ENCODE data around the gene LSAMP.
"Not testable (repeated sequence)": the region's sequence is repeated elsewhere in the genome, so short reads cannot be mapped to it uniquely, and the experiment has no call there.

Gene LSAMP

DNA sequence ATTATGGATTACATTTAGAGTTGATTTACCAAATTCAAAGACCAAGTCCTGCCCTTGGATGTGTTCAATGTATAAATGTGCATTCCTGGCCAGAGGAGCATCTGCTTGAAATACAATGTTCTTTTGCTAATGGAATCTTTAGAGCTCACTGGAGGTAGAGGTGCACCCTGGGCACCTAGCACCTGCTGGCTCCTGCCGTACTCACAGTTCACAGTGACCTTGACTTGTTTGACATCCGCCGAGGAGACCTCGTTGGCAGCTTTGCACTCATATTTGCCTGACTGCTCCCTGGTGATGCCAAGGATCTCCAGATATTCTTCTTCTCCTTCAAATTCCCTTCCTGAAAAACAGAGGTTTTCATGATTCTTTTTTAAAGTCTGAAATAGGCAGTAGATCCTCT lies 593.0 kb downstream of the LSAMP start:
- no peak for DNase-seq (ENCODE audit: low read depth in 1 of 2, low spot score in 1 of 2)

GRCh38 chr3:115851571-115851970 lies 593.7 kb downstream of the LSAMP start:
- no peak for DNase-seq (ENCODE audit: low read depth in 1 of 2, low spot score in 1 of 2)

DNA sequence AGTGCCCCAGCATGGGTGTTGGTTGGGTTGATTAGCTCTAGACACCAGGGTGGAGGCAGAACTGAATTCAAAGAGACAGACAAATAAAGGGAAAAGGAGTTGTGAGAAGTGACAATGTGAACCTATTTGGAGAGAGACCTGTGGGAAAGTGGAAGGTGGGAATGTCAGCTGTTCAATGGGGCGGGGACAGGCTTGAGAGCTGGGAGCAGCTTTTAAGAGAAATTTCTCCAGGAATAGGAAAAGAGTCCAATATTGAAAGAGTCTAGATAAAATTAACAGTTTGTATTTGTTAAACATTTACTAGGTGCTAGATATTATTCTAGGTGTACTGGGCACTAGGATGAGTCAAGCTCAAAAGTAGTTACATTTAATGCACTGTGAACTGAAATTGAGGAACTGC lies 596.6 kb downstream of the LSAMP start:
- no peak for DNase-seq (ENCODE audit: low read depth in 1 of 2, low spot score in 1 of 2)

GRCh38 chr3:115845986-115846385 lies 599.3 kb downstream of the LSAMP start:
- DNase-seq (ENCODE audit: low read depth in 1 of 2, low spot score in 1 of 2) = no peak

DNA sequence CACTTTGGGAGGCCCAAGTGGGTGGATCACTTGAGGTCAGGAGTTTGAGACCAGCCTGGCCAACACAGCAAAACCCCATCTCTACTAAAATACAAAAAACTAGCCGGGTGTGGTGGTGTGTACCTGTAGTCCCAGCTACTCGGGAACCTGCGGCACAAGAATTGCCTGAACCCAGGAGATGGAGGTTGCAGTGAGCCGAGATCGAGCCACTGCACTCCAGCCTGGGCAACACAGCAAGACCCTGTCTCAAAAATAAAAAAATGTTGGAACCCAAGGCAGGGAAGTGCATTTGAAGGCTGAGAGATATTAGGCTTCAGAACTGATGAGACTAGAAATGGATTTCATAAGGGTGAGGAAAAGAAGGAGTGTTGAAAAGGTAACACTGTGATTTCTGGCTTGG lies 600.6 kb downstream of the LSAMP start:
- not testable (repeated sequence) for DNase-seq (ENCODE audit: low read depth in 1 of 2, low spot score in 1 of 2)

GRCh38 chr3:115843206-115843605 lies 602.1 kb downstream of the LSAMP start:
- DNase-seq (ENCODE audit: low read depth in 1 of 2, low spot score in 1 of 2) = no peak

DNA sequence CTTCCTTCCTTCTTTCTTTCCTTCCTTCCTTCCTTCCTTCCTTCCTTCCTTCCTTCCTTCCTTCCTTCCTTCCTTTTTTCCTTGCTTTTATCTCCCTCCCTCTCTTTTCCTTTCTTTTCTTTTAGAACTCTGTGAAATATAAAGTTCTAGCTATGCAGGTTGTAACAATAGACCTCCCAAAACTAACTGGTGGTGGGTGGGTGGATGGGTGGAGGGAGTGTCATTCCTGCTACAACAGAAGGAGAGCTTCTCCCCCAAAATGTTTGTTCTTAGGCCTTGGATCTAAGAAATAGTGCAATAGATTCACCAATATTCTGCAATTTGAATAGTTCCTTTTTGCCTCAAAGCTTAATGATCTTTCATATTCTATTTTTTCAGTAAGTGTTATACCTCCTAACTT lies 606.0 kb downstream of the LSAMP start:
- DNase-seq (ENCODE audit: low read depth in 1 of 2, low spot score in 1 of 2) = no peak

- no peak for DNase-seq (ENCODE audit: low read depth in 1 of 2, low spot score in 1 of 2)
These were observed 606.5 kb downstream of the LSAMP start for GRCh38 chr3:115838786-115839185.

GRCh38 chr3:115836944-115837343 lies 608.3 kb downstream of the LSAMP start:
- DNase-seq (ENCODE audit: low read depth in 1 of 2, low spot score in 1 of 2) = no peak

DNA sequence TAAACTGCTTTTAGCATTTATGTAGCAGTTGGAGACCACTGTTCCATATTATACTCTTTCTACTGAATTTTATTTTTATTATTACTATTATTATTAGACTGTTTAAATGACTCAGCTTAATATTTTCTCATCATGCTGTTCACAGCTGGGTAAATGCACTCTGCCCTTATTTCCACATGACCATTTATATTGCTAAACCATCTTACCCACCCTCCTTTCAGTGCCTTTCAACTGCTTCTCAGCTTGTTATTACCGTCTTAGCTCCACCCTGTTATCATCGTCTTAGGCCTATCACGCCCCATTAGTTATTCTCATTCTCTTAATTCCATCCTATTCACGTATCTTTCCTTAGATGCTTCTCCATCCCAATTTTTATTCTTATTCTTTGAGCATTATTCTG lies 609.3 kb downstream of the LSAMP start:
- no peak for DNase-seq (ENCODE audit: low read depth in 1 of 2, low spot score in 1 of 2)

GRCh38 chr3:115834068-115834467 lies 611.2 kb downstream of the LSAMP start:
- no peak for DNase-seq (ENCODE audit: low read depth in 1 of 2, low spot score in 1 of 2)

- no peak for DNase-seq (ENCODE audit: low read depth in 1 of 2, low spot score in 1 of 2)
These were observed 612.2 kb downstream of the LSAMP start for GRCh38 chr3:115833074-115833473.

DNA sequence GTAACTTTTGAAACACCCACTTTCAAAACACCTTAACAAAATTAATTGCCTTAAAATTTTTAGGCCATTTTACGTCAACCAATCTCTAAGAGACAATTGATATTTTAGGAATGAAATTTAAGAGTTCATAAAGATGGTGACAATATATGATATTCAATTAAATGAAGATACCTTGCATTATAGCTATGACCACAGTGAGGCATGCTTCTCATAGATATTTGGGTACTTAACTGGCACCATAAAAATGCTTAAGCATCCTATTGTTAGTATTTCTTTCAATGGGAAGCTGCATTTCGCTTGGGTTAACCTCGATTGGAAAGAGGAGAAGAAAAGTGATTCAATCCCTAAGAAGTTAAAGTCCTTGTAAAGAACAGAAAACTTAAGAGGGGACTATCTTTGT lies 613.0 kb downstream of the LSAMP start:
- DNase-seq (ENCODE audit: low read depth in 1 of 2, low spot score in 1 of 2) = no peak

DNA sequence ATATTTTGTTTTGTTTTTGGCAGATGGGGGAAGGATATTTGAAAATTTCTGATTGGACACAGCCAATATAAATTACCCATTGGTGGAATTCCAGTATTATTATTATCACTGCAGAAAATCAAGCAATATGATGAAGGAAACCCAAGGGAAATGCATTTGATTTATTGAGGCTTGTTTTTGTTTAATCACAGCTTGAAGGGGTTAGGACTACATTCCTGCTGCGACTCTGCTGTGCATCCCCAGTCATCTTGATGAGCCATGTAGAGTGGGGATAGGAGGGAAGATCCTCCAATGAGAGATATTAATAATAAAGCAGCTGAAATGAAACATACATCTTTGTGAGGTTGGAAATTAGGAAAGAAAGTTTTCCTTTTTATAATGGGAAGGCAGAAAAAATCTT lies 613.4 kb downstream of the LSAMP start:
- no peak for DNase-seq (ENCODE audit: low read depth in 1 of 2, low spot score in 1 of 2)

DNA sequence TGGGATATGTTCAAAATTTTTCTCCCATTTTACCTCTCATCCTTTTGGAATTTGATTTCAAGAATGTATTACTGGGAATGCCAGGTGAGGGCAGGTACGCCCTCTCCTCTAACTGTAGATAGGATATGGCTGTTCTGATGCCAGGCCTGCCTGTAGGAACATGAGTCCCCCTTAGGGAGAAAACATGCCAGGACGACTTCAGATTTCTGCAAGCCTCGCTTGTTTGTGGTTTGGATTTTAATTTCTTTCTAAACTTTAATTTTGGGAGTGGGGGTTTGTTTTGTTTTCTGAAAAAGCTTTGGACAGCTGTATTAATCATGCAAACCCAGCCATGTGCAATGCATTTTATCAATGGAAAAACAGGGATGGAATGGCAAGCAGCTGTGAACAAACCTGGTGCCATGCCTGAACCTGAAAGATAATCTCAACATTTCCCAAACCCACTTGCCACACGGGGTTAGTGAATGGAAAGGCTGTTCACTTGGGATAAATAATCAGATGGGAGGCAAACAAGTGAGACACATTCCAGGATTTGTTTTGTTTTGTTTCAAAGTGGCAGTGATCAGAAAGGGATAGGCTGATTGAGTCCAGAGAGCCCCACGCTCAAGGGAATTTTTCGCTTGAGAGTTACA lies 614.4 kb downstream of the LSAMP start:
- DNase-seq (ENCODE audit: low read depth in 1 of 2, low spot score in 1 of 2) = no peak

DNA sequence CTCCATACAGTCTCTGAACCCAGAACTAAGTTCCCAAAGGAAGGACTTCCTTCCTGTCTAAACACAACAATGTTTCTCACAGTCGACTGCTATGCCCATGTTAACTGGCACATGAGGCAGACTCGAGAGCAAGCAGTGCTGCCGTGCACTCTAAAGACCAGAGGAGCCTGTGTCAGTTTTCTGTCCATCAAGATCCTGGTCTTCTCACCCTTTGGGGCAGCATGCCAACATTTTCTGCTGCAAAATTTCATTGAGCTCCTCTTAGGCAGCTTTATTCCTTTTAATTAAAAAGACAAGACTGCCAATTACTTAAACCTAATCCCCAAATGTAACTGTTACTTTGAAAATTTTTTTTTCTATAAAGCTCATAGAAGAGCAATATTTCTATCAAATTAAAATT lies 616.9 kb downstream of the LSAMP start:
- no peak for DNase-seq (ENCODE audit: low read depth in 1 of 2, low spot score in 1 of 2)

- DNase-seq (ENCODE audit: low read depth in 1 of 2, low spot score in 1 of 2) = no peak
These were observed 617.8 kb downstream of the LSAMP start for GRCh38 chr3:115827495-115827894.

GRCh38 chr3:115825046-115825445 lies 620.2 kb downstream of the LSAMP start:
- no peak for DNase-seq (ENCODE audit: low read depth in 1 of 2, low spot score in 1 of 2)

GRCh38 chr3:115823083-115823482 lies 622.2 kb downstream of the LSAMP start:
- no peak for DNase-seq (ENCODE audit: low read depth in 1 of 2, low spot score in 1 of 2)

GRCh38 chr3:115822579-115822978 lies 622.7 kb downstream of the LSAMP start:
- DNase-seq (ENCODE audit: low read depth in 1 of 2, low spot score in 1 of 2) = no peak

- DNase-seq (ENCODE audit: low read depth in 1 of 2, low spot score in 1 of 2) = peak in 1 of 2 donors; percentile 59
These were observed 625.4 kb downstream of the LSAMP start for GRCh38 chr3:115819785-115820384.

GRCh38 chr3:115814778-115815380 lies 630.4 kb downstream of the LSAMP start:
- DNase-seq (ENCODE audit: low read depth in 1 of 2, low spot score in 1 of 2) = peak; percentile 56 to 63

DNA sequence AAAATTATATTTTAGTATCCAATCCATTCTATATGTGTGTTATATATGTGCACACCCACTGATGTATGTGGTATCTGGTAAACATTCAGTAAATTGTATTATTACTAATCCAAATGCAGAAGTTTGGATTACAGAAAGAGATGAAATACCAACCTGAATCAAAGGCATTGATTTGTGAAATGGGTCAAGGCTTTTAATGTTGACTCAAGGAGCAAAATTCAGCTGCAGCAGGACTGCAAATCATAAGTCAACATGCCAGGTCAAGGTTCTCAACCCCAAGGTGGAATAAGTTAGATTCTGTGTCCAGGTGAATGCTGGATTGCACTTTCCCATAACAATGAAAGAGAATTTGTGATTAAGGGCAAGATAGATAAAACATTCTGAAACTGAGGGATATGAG lies 631.3 kb downstream of the LSAMP start:
- no peak for DNase-seq (ENCODE audit: low read depth in 1 of 2, low spot score in 1 of 2)
